ENCODE results near the gene ABCB11.

DNA sequence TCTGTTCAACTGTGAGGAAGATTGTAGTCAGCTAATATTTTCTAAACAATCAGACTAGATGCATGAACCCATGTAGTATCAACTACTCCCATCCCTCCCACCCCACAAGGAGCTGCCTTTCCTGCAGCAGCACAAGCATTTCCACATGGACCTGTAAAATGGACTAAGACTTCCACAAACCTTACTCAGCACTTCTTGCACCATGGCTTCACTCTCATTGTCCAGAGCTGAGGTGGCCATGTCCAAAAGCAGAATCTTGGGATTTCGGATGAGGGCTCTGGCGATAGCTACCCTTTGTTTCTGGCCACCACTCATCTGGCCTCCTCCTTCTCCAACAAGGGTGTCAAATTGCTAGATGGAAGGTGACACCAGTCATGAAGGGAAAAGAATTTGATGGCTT lies 61.3 kb downstream of the ABCB11 start:
- TF ChIP-seq GATA3 (IDR thresholded peaks at IDR 0.05; ENCODE audit: low read depth, low read length) (no peak), GATA2 (IDR thresholded peaks at IDR 0.05; ENCODE audit: low read depth, low read length) (no peak)

Measured in SH-SY5Y (cell line).